ENCODE data around the gene FOXP1. TPM values are rescaled to one million over a fixed set of nuclear protein-coding genes. Genes with fewer than 3 reads are reported as not detected.

Gene FOXP1
- total and polyA plus RNA-seq, 3 experiments from 2014 or later = 142 to 185 (median 147) TPM

- ChIA-PET CTCF (interaction anchor here (0.5 kb wide), 1 partner anchor 90 kb away, joined by 3 read pairs; no protein-coding TSS in a partner anchor), POLR2A (no interaction called here)
- H3K4me1 ChIP-seq (ENCODE audit: insufficient read depth, low read length) = peaks cover 40% of the 10 kb centered on the region
- H3K4me3 ChIP-seq (ENCODE audit: low read length) = no peak overlapping the region
- no peak overlapping the region for H3K27ac ChIP-seq (ENCODE audit: low read depth, low read length)
- Mint-ChIP-seq H3K27ac (peak overlapping the region in 2 of 8 donors; percentile 30 to 34), H3K27me3 (no peaks in the 10 kb centered on the region), H3K9me3 (no peaks in the 10 kb centered on the region), H3K4me1 (peaks cover 29 to 75% (median 64%) of the 10 kb centered on the region in 3 donors), H3K4me3 (no peak overlapping the region), H3K36me3 (peaks cover 0 to 26% (median 20%) of the 10 kb centered on the region in 3 donors)
- H3K36me3 ChIP-seq (ENCODE audit: insufficient read depth, low read length) = no peaks in the 10 kb centered on the region
- no peaks in the 10 kb centered on the region for H3K27me3 ChIP-seq (ENCODE audit: insufficient read depth, low read length, poor library complexity, severe bottlenecking)
- no peak for DNase-seq
- no peaks in the 10 kb centered on the region for H3K9me3 ChIP-seq (ENCODE audit: low read length)
Measured at GRCh38 chr3:71268462-71268999, 315.0 kb downstream of the FOXP1 start.

GRCh38 chr3:71266875-71267274, 316.7 kb downstream of the FOXP1 start:
- Histone ChIP-seq H3K4me1 (ENCODE audit: insufficient read depth, low read length) (peaks cover 34% of the 10 kb centered on the region), H3K9me3 (ENCODE audit: low read length) (no peaks in the 10 kb centered on the region), H3K27me3 (ENCODE audit: insufficient read depth, low read length, poor library complexity, severe bottlenecking) (no peaks in the 10 kb centered on the region), H3K36me3 (ENCODE audit: insufficient read depth, low read length) (no peaks in the 10 kb centered on the region), H3K4me3 (ENCODE audit: low read length) (no peak overlapping the region), H3K27ac (ENCODE audit: low read depth, low read length) (no peak overlapping the region)
- ChIA-PET CTCF (no interaction called here), POLR2A (no interaction called here)
- Mint-ChIP-seq H3K4me3 (no peak overlapping the region), H3K27me3 (no peaks in the 10 kb centered on the region), H3K27ac (no peak overlapping the region), H3K4me1 (peaks cover 32 to 75% (median 75%) of the 10 kb centered on the region in 3 donors), H3K36me3 (peaks cover 0 to 29% (median 19%) of the 10 kb centered on the region in 3 donors), H3K9me3 (no peaks in the 10 kb centered on the region)
- no peak for DNase-seq

- H3K27ac Mint-ChIP-seq = peak overlapping the region in 2 of 8 donors; percentile 29 to 39
- ChIA-PET POLR2A (no interaction called here), CTCF (interaction anchor here (1.1 kb wide), 1 partner anchor 246 kb away, joined by 3 read pairs; no protein-coding TSS in a partner anchor)
- no peak for DNase-seq
- H3K36me3 ChIP-seq (ENCODE audit: insufficient read depth, low read length) = no peaks in the 10 kb centered on the region
- H3K4me1 ChIP-seq (ENCODE audit: insufficient read depth, low read length) = peaks cover 21% of the 10 kb centered on the region
- H3K9me3 ChIP-seq (ENCODE audit: low read length) = no peaks in the 10 kb centered on the region
- no peaks in the 10 kb centered on the region for H3K27me3 ChIP-seq (ENCODE audit: insufficient read depth, low read length, poor library complexity, severe bottlenecking)
- peaks cover 30 to 71% (median 69%) of the 10 kb centered on the region in 3 donors for H3K4me1 Mint-ChIP-seq
- H3K36me3 Mint-ChIP-seq = peaks cover 0 to 29% (median 18%) of the 10 kb centered on the region in 3 donors
- H3K4me3 ChIP-seq (ENCODE audit: low read length) = no peak overlapping the region
- no peaks in the 10 kb centered on the region for H3K9me3 Mint-ChIP-seq
- H3K27me3 Mint-ChIP-seq = no peaks in the 10 kb centered on the region
- H3K4me3 Mint-ChIP-seq = no peak overlapping the region
- H3K27ac ChIP-seq (ENCODE audit: low read depth, low read length) = no peak overlapping the region
Measured at GRCh38 chr3:71265365-71265915, 318.1 kb downstream of the FOXP1 start.

- DNase-seq = no peak
- H3K4me1 ChIP-seq (ENCODE audit: insufficient read depth, low read length) = peaks cover 20% of the 10 kb centered on the region
- H3K4me1 Mint-ChIP-seq = peaks cover 28 to 66% (median 63%) of the 10 kb centered on the region in 3 donors
- ChIA-PET CTCF (interaction anchor here (1.1 kb wide), 1 partner anchor 247 kb away, joined by 3 read pairs; no protein-coding TSS in a partner anchor), POLR2A (no interaction called here)
- H3K27me3 ChIP-seq (ENCODE audit: insufficient read depth, low read length, poor library complexity, severe bottlenecking) = no peaks in the 10 kb centered on the region
- H3K9me3 ChIP-seq (ENCODE audit: low read length) = no peaks in the 10 kb centered on the region
- H3K4me3 Mint-ChIP-seq = no peak overlapping the region
- H3K27ac Mint-ChIP-seq = peak overlapping the region in 1 of 8 donors; percentile 31
- H3K27me3 Mint-ChIP-seq = no peaks in the 10 kb centered on the region
- no peak overlapping the region for H3K4me3 ChIP-seq (ENCODE audit: low read length)
- no peak overlapping the region for H3K27ac ChIP-seq (ENCODE audit: low read depth, low read length)
- H3K36me3 Mint-ChIP-seq = peaks cover 0 to 29% (median 18%) of the 10 kb centered on the region in 3 donors
- H3K36me3 ChIP-seq (ENCODE audit: insufficient read depth, low read length) = no peaks in the 10 kb centered on the region
- H3K9me3 Mint-ChIP-seq = no peaks in the 10 kb centered on the region
Measured at GRCh38 chr3:71264840-71265239, 318.7 kb downstream of the FOXP1 start.

- no peak for DNase-seq
- no peaks in the 10 kb centered on the region for H3K27me3 ChIP-seq (ENCODE audit: insufficient read depth, low read length, poor library complexity, severe bottlenecking)
- peaks cover 35 to 69% (median 58%) of the 10 kb centered on the region in 3 donors for H3K4me1 Mint-ChIP-seq
- peaks cover 0 to 31% (median 21%) of the 10 kb centered on the region in 3 donors for H3K36me3 Mint-ChIP-seq
- no peaks in the 10 kb centered on the region for H3K9me3 ChIP-seq (ENCODE audit: low read length)
- no peaks in the 10 kb centered on the region for H3K36me3 ChIP-seq (ENCODE audit: insufficient read depth, low read length)
- peaks cover 15% of the 10 kb centered on the region for H3K4me1 ChIP-seq (ENCODE audit: insufficient read depth, low read length)
- no peaks in the 10 kb centered on the region for H3K9me3 Mint-ChIP-seq
- peak overlapping the region in 2 of 7 donors; percentile 1 to 28 for H3K4me3 Mint-ChIP-seq
- ChIA-PET CTCF (no interaction called here), POLR2A (no interaction called here)
- no peaks in the 10 kb centered on the region for H3K27me3 Mint-ChIP-seq
- H3K27ac ChIP-seq (ENCODE audit: low read depth, low read length) = no peak overlapping the region
- H3K4me3 ChIP-seq (ENCODE audit: low read length) = no peak overlapping the region
- peak overlapping the region in 3 of 8 donors; percentile 13 to 87 (median 14) for H3K27ac Mint-ChIP-seq
Measured at GRCh38 chr3:71262364-71263265, 320.9 kb downstream of the FOXP1 start.

- H3K9me3 ChIP-seq (ENCODE audit: low read length) = no peaks in the 10 kb centered on the region
- ChIA-PET CTCF (no interaction called here), POLR2A (no interaction called here)
- no peaks in the 10 kb centered on the region for H3K36me3 ChIP-seq (ENCODE audit: insufficient read depth, low read length)
- Mint-ChIP-seq H3K27me3 (no peaks in the 10 kb centered on the region), H3K27ac (no peak overlapping the region), H3K9me3 (no peaks in the 10 kb centered on the region), H3K4me3 (peak overlapping the region in 1 of 7 donors; percentile 32), H3K4me1 (peaks cover 32 to 63% (median 44%) of the 10 kb centered on the region in 3 donors), H3K36me3 (peaks cover 0 to 33% (median 17%) of the 10 kb centered on the region in 3 donors)
- peaks cover 14% of the 10 kb centered on the region for H3K4me1 ChIP-seq (ENCODE audit: insufficient read depth, low read length)
- no peak for DNase-seq
- no peaks in the 10 kb centered on the region for H3K27me3 ChIP-seq (ENCODE audit: insufficient read depth, low read length, poor library complexity, severe bottlenecking)
- no peak overlapping the region for H3K4me3 ChIP-seq (ENCODE audit: low read length)
- no peak overlapping the region for H3K27ac ChIP-seq (ENCODE audit: low read depth, low read length)
Measured at GRCh38 chr3:71260782-71261181, 322.7 kb downstream of the FOXP1 start.

- Mint-ChIP-seq H3K27me3 (no peaks in the 10 kb centered on the region), H3K27ac (peak overlapping the region in 1 of 8 donors; percentile 41), H3K4me3 (no peak overlapping the region), H3K4me1 (peaks cover 24 to 55% (median 31%) of the 10 kb centered on the region in 3 donors), H3K36me3 (peaks cover 0 to 27% (median 14%) of the 10 kb centered on the region in 3 donors), H3K9me3 (no peaks in the 10 kb centered on the region)
- no peaks in the 10 kb centered on the region for H3K9me3 ChIP-seq (ENCODE audit: low read length)
- no peaks in the 10 kb centered on the region for H3K27me3 ChIP-seq (ENCODE audit: insufficient read depth, low read length, poor library complexity, severe bottlenecking)
- no peak overlapping the region for H3K27ac ChIP-seq (ENCODE audit: low read depth, low read length)
- peaks cover 9% of the 10 kb centered on the region for H3K4me1 ChIP-seq (ENCODE audit: insufficient read depth, low read length)
- ChIA-PET POLR2A (interaction anchor here (0.6 kb wide), 1 partner anchor 30 kb away, joined by 3 read pairs; no protein-coding TSS in a partner anchor), CTCF (interaction anchor here (1.4 kb wide), 1 partner anchor 16 kb away, joined by 4 read pairs; no protein-coding TSS in a partner anchor)
- H3K36me3 ChIP-seq (ENCODE audit: insufficient read depth, low read length) = no peaks in the 10 kb centered on the region
- H3K4me3 ChIP-seq (ENCODE audit: low read length) = no peak overlapping the region
- no peak for DNase-seq
Measured at GRCh38 chr3:71258526-71258925, 325.0 kb downstream of the FOXP1 start.

Data from CD8-positive, alpha-beta memory T cell (primary cell).